Neural progenitor cell (in vitro differentiated cells): ENCODE data around the gene JDP2. TPM values are rescaled to one million over a fixed set of nuclear protein-coding genes. Genes with fewer than 3 reads are reported as not detected.
A peak's percentile ranks its signal among the peaks of the same experiment; 100 is the strongest.

Source experiments
- DNase-seq: peaks from one replicate; pipeline ENCODE4 v3.0.0-alpha.2; 2016; ENCODE audit warnings: low spot score
- H2AFZ ChIP-seq: fragments of 200-600 bp; sonication (generic); replicated peaks from 2 replicates; pipeline ENCODE4 v1.6.1; 2016; ENCODE audit warnings: antibody characterized with exemption
- H3F3A ChIP-seq: fragments of 200-600 bp; sonication (generic); 2 replicates; pipeline ENCODE4 v1.6.1; 2016; ENCODE audit warnings: antibody characterized with exemption, low read depth
- H3K27ac ChIP-seq: fragments of 200-600 bp; sonication (generic); 2 replicates; pipeline ENCODE4 v1.5.1; 2016; ENCODE audit warnings: mild to moderate bottlenecking
- H3K27me3 ChIP-seq: fragments of 200-600 bp; sonication (generic); 2 replicates; pipeline ENCODE4 v1.6.1; 2016; ENCODE audit warnings: mild to moderate bottlenecking, moderate library complexity
- H3K36me3 ChIP-seq: fragments of 200-600 bp; sonication (generic); 2 replicates; pipeline ENCODE4 v1.5.1; 2016
- H3K4me1 ChIP-seq: fragments of 200-600 bp; sonication (generic); 2 replicates; pipeline ENCODE4 v1.6.1; 2016; ENCODE audit warnings: mixed run types
- H3K4me2 ChIP-seq: fragments of 200-600 bp; sonication (generic); 2 replicates; pipeline ENCODE4 v1.6.1; 2016
- H3K4me3 ChIP-seq: fragments of 200-600 bp; sonication (generic); 2 replicates; pipeline ENCODE4 v1.5.1; 2016
- H3K79me2 ChIP-seq: fragments of 200-600 bp; sonication (generic); 2 replicates; pipeline ENCODE4 v1.6.1; 2016; ENCODE audit warnings: low read depth
- H3K9ac ChIP-seq: fragments of 200-600 bp; sonication (generic); 2 replicates; pipeline ENCODE4 v1.6.1; 2016
- H3K9me3 ChIP-seq: fragments of 200-600 bp; sonication (generic); 2 replicates; pipeline ENCODE4 v1.5.1; 2016; ENCODE audit warnings: low read depth
- H4K20me1 ChIP-seq: fragments of 200-600 bp; sonication (generic); 2 replicates; pipeline ENCODE4 v1.6.1; 2016; ENCODE audit warnings: low read depth
- H3K27ac Mint-ChIP-seq: 3 replicates; pipeline ENCODE4 v1.8.0; 2021; ENCODE audit warnings: mixed read lengths
- H3K27me3 Mint-ChIP-seq: 2 replicates; pipeline ENCODE4 v1.8.0; 2022; ENCODE audit warnings: low read depth, mild to moderate bottlenecking, inconsistent platforms, moderate library complexity, mixed read lengths; ENCODE audit not compliant: insufficient read depth
- H3K36me3 Mint-ChIP-seq: 3 replicates; pipeline ENCODE4 v1.8.0; 2021; ENCODE audit warnings: mixed read lengths
- H3K4me1 Mint-ChIP-seq: 3 replicates; pipeline ENCODE4 v1.8.0; 2021; ENCODE audit warnings: mixed read lengths
- H3K4me3 Mint-ChIP-seq: 3 replicates; pipeline ENCODE4 v1.8.0; 2021; ENCODE audit warnings: mild to moderate bottlenecking, moderate library complexity, mixed read lengths
- H3K9me3 Mint-ChIP-seq: 3 replicates; pipeline ENCODE4 v1.8.0; 2020; ENCODE audit warnings: mixed read lengths
- EZH2 ChIP-seq: fragments of 200-600 bp; sonication (generic); IDR thresholded peaks from 2 replicates; pipeline ENCODE4 v1.6.1; 2017; ENCODE audit warnings: antibody characterized with exemption, mild to moderate bottlenecking, moderate library complexity
- EZH2phosphoT487 ChIP-seq: fragments of 200-600 bp; sonication (generic); IDR thresholded peaks from 2 replicates; pipeline ENCODE4 v1.6.1; 2017; ENCODE audit warnings: antibody characterized with exemption
- total RNA-seq: library from RNA; depleted of rRNA; stranded (reverse); fragments of >200 nt; gene quantifications from 2 replicates; pipeline ENCODE4 v1.2.3, GENCODE V29; 2015; ENCODE audit warnings: low replicate concordance
- TF ChIP-seq, protein P1 (sequence below): fragments of 200-600 bp; sonication (generic); IDR thresholded peaks from 2 replicates; pipeline ENCODE4 v1.5.1; 2017; ENCODE audit warnings: antibody characterized with exemption, mild to moderate bottlenecking

JDP2 gene
- total RNA-seq, 1 donor from 2014 or later = 2.5 TPM

DNA sequence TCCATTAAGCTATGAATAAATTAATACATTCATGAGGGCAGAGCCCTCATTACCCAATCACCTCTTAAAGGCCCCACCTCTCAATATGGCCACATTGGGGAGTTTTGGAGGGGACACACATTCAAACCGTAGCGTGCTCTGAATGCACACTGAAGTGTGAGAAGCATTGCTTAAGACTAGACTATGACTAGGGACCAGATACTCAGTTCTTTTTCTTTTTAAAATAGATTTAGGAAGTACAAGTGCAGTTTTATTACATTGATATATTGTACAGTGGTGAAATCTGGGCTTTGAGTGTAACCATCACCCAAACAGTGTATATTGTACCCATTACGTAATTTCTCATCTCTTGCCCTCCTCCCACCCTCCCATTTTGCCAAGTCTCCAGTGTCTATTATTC lies 21.0 kb upstream of the JDP2 start:
- Histone ChIP-seq H3K4me3 (no peak overlapping the region), H4K20me1 (no peaks in the 10 kb centered on the region), H3K9me3 (no peaks in the 10 kb centered on the region), H3K9ac (no peak overlapping the region), H3K36me3 (no peaks in the 10 kb centered on the region), H3K27me3 (no peaks in the 10 kb centered on the region), H3K27ac (no peak overlapping the region), H3K4me1 (peaks cover 3% of the 10 kb centered on the region), H3K79me2 (no peaks in the 10 kb centered on the region), H2AFZ (no peak overlapping the region), H3K4me2 (no peak overlapping the region), H3F3A (no peaks in the 10 kb centered on the region)
- no peak overlapping the region for H3K4me3 Mint-ChIP-seq
- peaks cover 27% of the 10 kb centered on the region for H3K4me1 Mint-ChIP-seq
- peaks cover 16% of the 10 kb centered on the region for H3K27me3 Mint-ChIP-seq
- H3K27ac Mint-ChIP-seq = no peak overlapping the region
- no peaks in the 10 kb centered on the region for H3K9me3 Mint-ChIP-seq
- H3K36me3 Mint-ChIP-seq = no peaks in the 10 kb centered on the region
- TF ChIP-seq, protein P1, sequence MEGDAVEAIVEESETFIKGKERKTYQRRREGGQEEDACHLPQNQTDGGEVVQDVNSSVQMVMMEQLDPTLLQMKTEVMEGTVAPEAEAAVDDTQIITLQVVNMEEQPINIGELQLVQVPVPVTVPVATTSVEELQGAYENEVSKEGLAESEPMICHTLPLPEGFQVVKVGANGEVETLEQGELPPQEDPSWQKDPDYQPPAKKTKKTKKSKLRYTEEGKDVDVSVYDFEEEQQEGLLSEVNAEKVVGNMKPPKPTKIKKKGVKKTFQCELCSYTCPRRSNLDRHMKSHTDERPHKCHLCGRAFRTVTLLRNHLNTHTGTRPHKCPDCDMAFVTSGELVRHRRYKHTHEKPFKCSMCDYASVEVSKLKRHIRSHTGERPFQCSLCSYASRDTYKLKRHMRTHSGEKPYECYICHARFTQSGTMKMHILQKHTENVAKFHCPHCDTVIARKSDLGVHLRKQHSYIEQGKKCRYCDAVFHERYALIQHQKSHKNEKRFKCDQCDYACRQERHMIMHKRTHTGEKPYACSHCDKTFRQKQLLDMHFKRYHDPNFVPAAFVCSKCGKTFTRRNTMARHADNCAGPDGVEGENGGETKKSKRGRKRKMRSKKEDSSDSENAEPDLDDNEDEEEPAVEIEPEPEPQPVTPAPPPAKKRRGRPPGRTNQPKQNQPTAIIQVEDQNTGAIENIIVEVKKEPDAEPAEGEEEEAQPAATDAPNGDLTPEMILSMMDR = no peak
- TF ChIP-seq EZH2 (no peak), EZH2phosphoT487 (no peak)
- DNase-seq = no peak

DNA sequence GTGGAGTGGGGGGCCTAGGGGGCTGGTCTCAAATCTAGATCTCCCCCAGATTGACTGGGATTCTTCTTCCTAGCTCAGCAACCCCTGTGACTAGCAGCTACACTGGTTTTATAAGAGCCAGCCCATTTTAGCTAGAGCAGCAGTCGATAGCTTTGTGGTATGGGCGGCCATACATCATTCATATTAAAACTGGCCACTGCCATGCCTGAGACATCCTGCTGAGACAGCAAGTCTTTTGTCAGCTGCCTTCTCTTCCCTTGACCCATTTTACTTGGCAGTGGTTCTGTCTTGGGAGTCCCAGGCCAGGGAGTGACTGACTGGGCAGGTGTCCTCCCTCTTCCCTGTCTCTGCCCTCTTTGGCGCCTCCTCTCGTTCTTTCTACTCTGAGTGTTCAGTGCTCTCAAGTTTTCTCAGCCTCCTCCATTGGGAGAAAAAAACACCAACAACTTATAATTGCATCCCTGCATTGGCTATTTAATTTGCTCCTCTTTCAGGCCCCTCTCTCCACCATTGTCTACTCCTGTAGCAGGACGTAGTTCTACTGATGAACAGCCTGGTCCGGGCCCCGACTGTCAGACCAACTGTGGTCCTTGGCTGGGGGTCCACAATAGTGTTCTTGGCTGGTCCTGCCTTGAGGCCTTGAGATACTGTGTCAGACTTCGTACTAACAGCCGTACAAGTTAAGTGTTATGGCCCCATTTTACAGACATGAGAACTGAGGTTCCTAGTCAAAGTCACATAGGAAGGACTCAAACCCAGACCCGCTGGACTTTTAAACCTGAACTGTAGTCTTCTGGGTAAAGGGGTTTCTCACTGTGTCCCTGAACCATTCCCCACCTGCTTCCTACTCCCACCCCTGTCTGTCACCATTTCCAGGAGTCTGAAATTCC lies 18.3 kb upstream of the JDP2 start:
- Histone ChIP-seq H3K9me3 (no peaks in the 10 kb centered on the region), H3K27ac (no peak overlapping the region), H3K4me3 (no peak overlapping the region), H2AFZ (no peak overlapping the region), H3F3A (no peaks in the 10 kb centered on the region), H3K4me2 (no peak overlapping the region), H4K20me1 (no peaks in the 10 kb centered on the region), H3K9ac (no peak overlapping the region), H3K27me3 (no peaks in the 10 kb centered on the region), H3K36me3 (no peaks in the 10 kb centered on the region), H3K79me2 (no peaks in the 10 kb centered on the region), H3K4me1 (no peaks in the 10 kb centered on the region)
- H3K4me3 Mint-ChIP-seq = peak overlapping the region; percentile 3
- no peaks in the 10 kb centered on the region for H3K36me3 Mint-ChIP-seq
- H3K4me1 Mint-ChIP-seq = peaks cover 27% of the 10 kb centered on the region
- DNase-seq = no peak
- H3K9me3 Mint-ChIP-seq = no peaks in the 10 kb centered on the region
- peak overlapping the region; percentile 22 for H3K27ac Mint-ChIP-seq
- H3K27me3 Mint-ChIP-seq = peaks cover 17% of the 10 kb centered on the region
- TF ChIP-seq EZH2phosphoT487 (no peak), EZH2 (no peak)
- TF ChIP-seq, protein P1 = no peak

DNA sequence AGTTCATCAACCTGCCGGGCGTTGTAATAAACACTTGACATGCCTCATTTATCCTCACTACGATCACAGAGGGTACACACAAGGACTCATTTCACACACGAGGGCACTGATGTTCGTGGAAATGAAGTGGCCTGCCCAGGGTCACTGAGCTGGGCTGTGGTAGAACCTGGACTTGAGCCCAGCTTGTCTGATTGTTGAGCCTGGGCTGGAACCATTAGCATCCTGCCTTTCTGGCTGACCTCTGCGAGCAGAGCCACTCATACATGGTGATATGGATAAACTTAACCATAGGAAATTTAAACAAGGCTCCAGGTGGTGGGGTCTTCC lies 16.6 kb upstream of the JDP2 start:
- no peak overlapping the region for H3K27ac ChIP-seq
- no peak overlapping the region for H2AFZ ChIP-seq
- no peaks in the 10 kb centered on the region for H3K27me3 ChIP-seq
- no peaks in the 10 kb centered on the region for H3K79me2 ChIP-seq
- no peak overlapping the region for H3K4me2 ChIP-seq
- Mint-ChIP-seq H3K36me3 (no peaks in the 10 kb centered on the region), H3K27me3 (peaks cover 16% of the 10 kb centered on the region), H3K4me3 (no peak overlapping the region), H3K4me1 (peaks cover 27% of the 10 kb centered on the region), H3K9me3 (no peaks in the 10 kb centered on the region), H3K27ac (no peak overlapping the region)
- H3K4me1 ChIP-seq = no peaks in the 10 kb centered on the region
- H3F3A ChIP-seq = no peaks in the 10 kb centered on the region
- H4K20me1 ChIP-seq = no peaks in the 10 kb centered on the region
- no peak overlapping the region for H3K9ac ChIP-seq
- H3K36me3 ChIP-seq = no peaks in the 10 kb centered on the region
- TF ChIP-seq EZH2 = no peak
- no peak for TF ChIP-seq EZH2phosphoT487
- TF ChIP-seq, protein P1 = no peak
- H3K9me3 ChIP-seq = no peaks in the 10 kb centered on the region
- H3K4me3 ChIP-seq = no peak overlapping the region
- no peak for DNase-seq
